ENCODE data around the gene ODAD3. TPM values are rescaled to one million over a fixed set of nuclear protein-coding genes. Genes with fewer than 3 reads are reported as not detected.
A peak's percentile ranks its signal among the peaks of the same experiment; 100 is the strongest.

The ODAD3 gene
- total and polyA plus RNA-seq, 2 of the 13 experiments (the other 11 are each of a cell fraction or from before 2014, with no cell fraction given): 0.04 to 0.08 TPM

DNA sequence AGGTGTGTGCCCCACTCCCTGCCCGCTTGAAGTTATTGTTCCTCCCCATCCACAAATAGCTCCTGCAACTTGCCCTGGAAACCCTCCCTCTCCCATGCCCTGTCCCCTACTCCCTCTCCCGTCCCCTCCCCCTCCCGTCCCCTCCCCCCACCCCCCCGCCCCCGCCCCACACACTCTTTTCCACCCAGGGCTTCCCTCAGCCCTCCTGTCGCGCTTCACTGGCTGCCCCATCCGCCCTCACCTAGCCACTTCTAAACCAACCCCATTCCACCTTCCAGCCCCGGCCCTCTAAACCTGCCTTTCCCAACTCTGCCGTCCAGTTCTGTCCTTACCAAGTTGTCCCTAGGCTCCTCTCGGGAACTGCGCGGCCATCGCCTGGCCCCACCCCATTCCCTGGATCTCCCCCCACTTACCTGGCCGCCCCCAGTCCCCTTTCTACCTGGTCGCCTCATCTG, 16.8 kb downstream of the ODAD3 start:
- H3K4me2 ChIP-seq (ENCODE audit: low read depth, low read length): peak overlapping the region; percentile 88

More for the DNA sequence above, 16.8 kb downstream of the ODAD3 start:
- no TSS peak for BruUV-seq (replicated peaks)
- CTCF ChIA-PET (ENCODE audit: low intra/inter-chr PET ratio, low total read pairs): no interaction called here
- Histone ChIP-seq H3K9ac (ENCODE audit: insufficient read depth, low read depth, low read length) (peak overlapping the region; percentile 53; the same call in 1 of the 2 replicates), H3K79me2 (ENCODE audit: insufficient read depth, low read length) (no peaks in the 10 kb centered on the region), H2AFZ (ENCODE audit: low read length) (no peak overlapping the region), H4K20me1 (ENCODE audit: insufficient read depth, low read length) (no peaks in the 10 kb centered on the region), H3K4me3 (replicated peaks in 1 of 3; ENCODE audit: insufficient read depth in 1 of 3, low read depth in 2 of 3, low read length in 3 of 3) (peak overlapping the region; percentile 78 to 96 (median 91)), H3K4me1 (ENCODE audit: insufficient read depth, low read length) (peaks cover 39% of the 10 kb centered on the region), H3K9me3 (ENCODE audit: low read length) (no peaks in the 10 kb centered on the region), H3K27ac (ENCODE audit: extremely low read length, insufficient read depth, low read length) (no peak overlapping the region), H3K27me3 (ENCODE audit: control insufficient read depth in 1 of 2, insufficient read depth in 2 of 2, low read length in 2 of 2) (peaks cover 3 to 24% of the 10 kb centered on the region in 2 experiments; a peak in 4 of 5 replicates), H3K36me3 (replicated peaks in 1 of 2; ENCODE audit: control insufficient read depth in 1 of 2, insufficient read depth in 2 of 2, low read length in 2 of 2) (no peaks in the 10 kb centered on the region)
- peak; percentile 9; the same call in 1 of the 3 replicates for ATAC-seq
- FAIRE-seq: no peak
- intact Hi-C loops (cut with micrococcal nuclease; ENCODE audit: unreplicated experiment) (no loop called here), in situ Hi-C loops (cut with HindIII; ENCODE audit: extremely low pct_ligation_motif_present, low pct_unique_long_range_greater_than_20kb) (no loop called here)
- POLR2A ChIA-PET: interaction anchor here (0.9 to 1.9 kb wide), 6 partner anchors 16 to 43 kb away, joined by 3 to 14 read pairs (median 7); partner anchors contain the start of genes EPOR, ODAD3, PRKCSH and SWSAP1
- no peak for DNase-seq (ENCODE audit: low spot score)
- 12% methylated on average over 16 of the region's 16 CpGs for WGBS (ENCODE audit: low lambda C conversion rate)
- TF ChIP-seq ZNF282 (IDR thresholded peaks at IDR 0.05; ENCODE audit: partially characterized antibody): no peak
- TF ChIP-seq, protein P1, sequence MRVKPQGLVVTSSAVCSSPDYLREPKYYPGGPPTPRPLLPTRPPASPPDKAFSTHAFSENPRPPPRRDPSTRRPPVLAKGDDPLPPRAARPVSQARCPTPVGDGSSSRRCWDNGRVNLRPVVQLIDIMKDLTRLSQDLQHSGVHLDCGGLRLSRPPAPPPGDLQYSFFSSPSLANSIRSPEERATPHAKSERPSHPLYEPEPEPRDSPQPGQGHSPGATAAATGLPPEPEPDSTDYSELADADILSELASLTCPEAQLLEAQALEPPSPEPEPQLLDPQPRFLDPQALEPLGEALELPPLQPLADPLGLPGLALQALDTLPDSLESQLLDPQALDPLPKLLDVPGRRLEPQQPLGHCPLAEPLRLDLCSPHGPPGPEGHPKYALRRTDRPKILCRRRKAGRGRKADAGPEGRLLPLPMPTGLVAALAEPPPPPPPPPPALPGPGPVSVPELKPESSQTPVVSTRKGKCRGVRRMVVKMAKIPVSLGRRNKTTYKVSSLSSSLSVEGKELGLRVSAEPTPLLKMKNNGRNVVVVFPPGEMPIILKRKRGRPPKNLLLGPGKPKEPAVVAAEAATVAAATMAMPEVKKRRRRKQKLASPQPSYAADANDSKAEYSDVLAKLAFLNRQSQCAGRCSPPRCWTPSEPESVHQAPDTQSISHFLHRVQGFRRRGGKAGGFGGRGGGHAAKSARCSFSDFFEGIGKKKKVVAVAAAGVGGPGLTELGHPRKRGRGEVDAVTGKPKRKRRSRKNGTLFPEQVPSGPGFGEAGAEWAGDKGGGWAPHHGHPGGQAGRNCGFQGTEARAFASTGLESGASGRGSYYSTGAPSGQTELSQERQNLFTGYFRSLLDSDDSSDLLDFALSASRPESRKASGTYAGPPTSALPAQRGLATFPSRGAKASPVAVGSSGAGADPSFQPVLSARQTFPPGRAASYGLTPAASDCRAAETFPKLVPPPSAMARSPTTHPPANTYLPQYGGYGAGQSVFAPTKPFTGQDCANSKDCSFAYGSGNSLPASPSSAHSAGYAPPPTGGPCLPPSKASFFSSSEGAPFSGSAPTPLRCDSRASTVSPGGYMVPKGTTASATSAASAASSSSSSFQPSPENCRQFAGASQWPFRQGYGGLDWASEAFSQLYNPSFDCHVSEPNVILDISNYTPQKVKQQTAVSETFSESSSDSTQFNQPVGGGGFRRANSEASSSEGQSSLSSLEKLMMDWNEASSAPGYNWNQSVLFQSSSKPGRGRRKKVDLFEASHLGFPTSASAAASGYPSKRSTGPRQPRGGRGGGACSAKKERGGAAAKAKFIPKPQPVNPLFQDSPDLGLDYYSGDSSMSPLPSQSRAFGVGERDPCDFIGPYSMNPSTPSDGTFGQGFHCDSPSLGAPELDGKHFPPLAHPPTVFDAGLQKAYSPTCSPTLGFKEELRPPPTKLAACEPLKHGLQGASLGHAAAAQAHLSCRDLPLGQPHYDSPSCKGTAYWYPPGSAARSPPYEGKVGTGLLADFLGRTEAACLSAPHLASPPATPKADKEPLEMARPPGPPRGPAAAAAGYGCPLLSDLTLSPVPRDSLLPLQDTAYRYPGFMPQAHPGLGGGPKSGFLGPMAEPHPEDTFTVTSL (CRISPR knock-in tag; IDR thresholded peaks at IDR 0.05; ENCODE audit: borderline replicate concordance): no peak
- no peak for TF ChIP-seq ZNF430 (CRISPR knock-in tag; IDR thresholded peaks at IDR 0.05)
- TF ChIP-seq, protein P2, sequence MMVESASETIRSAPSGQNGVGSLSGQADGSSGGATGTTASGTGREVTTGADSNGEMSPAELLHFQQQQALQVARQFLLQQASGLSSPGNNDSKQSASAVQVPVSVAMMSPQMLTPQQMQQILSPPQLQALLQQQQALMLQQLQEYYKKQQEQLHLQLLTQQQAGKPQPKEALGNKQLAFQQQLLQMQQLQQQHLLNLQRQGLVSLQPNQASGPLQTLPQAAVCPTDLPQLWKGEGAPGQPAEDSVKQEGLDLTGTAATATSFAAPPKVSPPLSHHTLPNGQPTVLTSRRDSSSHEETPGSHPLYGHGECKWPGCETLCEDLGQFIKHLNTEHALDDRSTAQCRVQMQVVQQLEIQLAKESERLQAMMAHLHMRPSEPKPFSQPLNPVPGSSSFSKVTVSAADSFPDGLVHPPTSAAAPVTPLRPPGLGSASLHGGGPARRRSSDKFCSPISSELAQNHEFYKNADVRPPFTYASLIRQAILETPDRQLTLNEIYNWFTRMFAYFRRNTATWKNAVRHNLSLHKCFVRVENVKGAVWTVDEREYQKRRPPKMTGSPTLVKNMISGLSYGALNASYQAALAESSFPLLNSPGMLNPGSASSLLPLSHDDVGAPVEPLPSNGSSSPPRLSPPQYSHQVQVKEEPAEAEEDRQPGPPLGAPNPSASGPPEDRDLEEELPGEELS (CRISPR knock-in tag; IDR thresholded peaks at IDR 0.05): no peak
- TF ChIP-seq ZEB1 (IDR thresholded peaks at IDR 0.05; ENCODE audit: insufficient replicate concordance, low read depth): peak; percentile 86
- TF ChIP-seq, protein P3, sequence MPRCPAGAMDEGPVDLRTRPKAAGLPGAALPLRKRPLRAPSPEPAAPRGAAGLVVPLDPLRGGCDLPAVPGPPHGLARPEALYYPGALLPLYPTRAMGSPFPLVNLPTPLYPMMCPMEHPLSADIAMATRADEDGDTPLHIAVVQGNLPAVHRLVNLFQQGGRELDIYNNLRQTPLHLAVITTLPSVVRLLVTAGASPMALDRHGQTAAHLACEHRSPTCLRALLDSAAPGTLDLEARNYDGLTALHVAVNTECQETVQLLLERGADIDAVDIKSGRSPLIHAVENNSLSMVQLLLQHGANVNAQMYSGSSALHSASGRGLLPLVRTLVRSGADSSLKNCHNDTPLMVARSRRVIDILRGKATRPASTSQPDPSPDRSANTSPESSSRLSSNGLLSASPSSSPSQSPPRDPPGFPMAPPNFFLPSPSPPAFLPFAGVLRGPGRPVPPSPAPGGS (CRISPR knock-in tag; IDR thresholded peaks at IDR 0.05): no peak
